ENCODE results near the gene PNMA6E.

GRCh38 chrX:153441981-153442380 lies 40.8 kb upstream of the PNMA6E start:
- no peak for TF ChIP-seq POLR2A (IDR thresholded peaks at IDR 0.05; ENCODE audit: low read length)
- no peak for TF ChIP-seq HMGXB4 (CRISPR knock-in tag; IDR thresholded peaks at IDR 0.05; ENCODE audit: borderline replicate concordance)
- TF ChIP-seq HDAC2 (IDR thresholded peaks at IDR 0.05) = no peak
- no peak for TF ChIP-seq JUN (IDR thresholded peaks at IDR 0.05)
- no peak for TF ChIP-seq RCOR1 (IDR thresholded peaks at IDR 0.05; ENCODE audit: low read depth, low read length)
- TF ChIP-seq CTCF (IDR thresholded peaks at IDR 0.05) = no peak
- TF ChIP-seq BCL3 (IDR thresholded peaks at IDR 0.05) = no peak
- TF ChIP-seq MAX (IDR thresholded peaks at IDR 0.05) = no peak
- no peak for TF ChIP-seq JUNB (IDR thresholded peaks at IDR 0.05)
- no peak for TF ChIP-seq EP300 (IDR thresholded peaks at IDR 0.05)
- TF ChIP-seq RFX5 (IDR thresholded peaks at IDR 0.05) = no peak
- TF ChIP-seq RAD21 (conservative IDR thresholded peaks at IDR 0.05 in 1 of 2, IDR thresholded peaks at IDR 0.05 in 1 of 2) = no peak
- no peak for TF ChIP-seq KDM5A (IDR thresholded peaks at IDR 0.05)
